Stimulated activated CD8-positive, alpha-beta memory T cell treated with anti-CD3 and anti-CD28 coated beads, Interleukin-15, amount 100 ng/mL, for 24 hours (primary cell): ENCODE results near the gene CST3.
"Not testable (repeated sequence)": the region's sequence is repeated elsewhere in the genome, so short reads cannot be mapped to it uniquely, and the experiment has no call there.

Source experiments
- DNase-seq: peaks from one replicate; pipeline ENCODE4 v3.0.0-alpha.2; 2020; ENCODE audit warnings: low read depth

Gene CST3

GRCh38 chr20:23628402-23629016 is 9.2 kb downstream of the CST3 start:
- DNase-seq: no peak

GRCh38 chr20:23627501-23627900 is 10.3 kb downstream of the CST3 start:
- no peak for DNase-seq

- no peak for DNase-seq
These were observed 11.6 kb downstream of the CST3 start for GRCh38 chr20:23626040-23626620.

GRCh38 chr20:23625236-23625964 is 12.4 kb downstream of the CST3 start:
- no peak for DNase-seq

- no peak for DNase-seq
These were observed 13.4 kb downstream of the CST3 start for GRCh38 chr20:23624324-23624691.

- DNase-seq: no peak
These were observed 14.0 kb downstream of the CST3 start for GRCh38 chr20:23623666-23624323.

GRCh38 chr20:23622839-23623343 is 14.9 kb downstream of the CST3 start:
- DNase-seq: no peak

- not testable (repeated sequence) for DNase-seq
These were observed 15.4 kb downstream of the CST3 start for GRCh38 chr20:23622401-23622800.

- DNase-seq: not testable (repeated sequence)
These were observed 16.9 kb downstream of the CST3 start for GRCh38 chr20:23620670-23621386.

- no peak for DNase-seq
These were observed 23.6 kb downstream of the CST3 start for GRCh38 chr20:23614163-23614562.

- no peak for DNase-seq
These were observed 24.1 kb downstream of the CST3 start for GRCh38 chr20:23613676-23614075.

GRCh38 chr20:23612396-23612795 is 25.4 kb downstream of the CST3 start:
- no peak for DNase-seq

GRCh38 chr20:23609486-23610109 is 28.2 kb downstream of the CST3 start:
- no peak for DNase-seq

GRCh38 chr20:23608251-23608846 is 29.4 kb downstream of the CST3 start:
- DNase-seq: no peak

- DNase-seq: no peak
These were observed 30.1 kb downstream of the CST3 start for GRCh38 chr20:23607497-23608245.

GRCh38 chr20:23606652-23607049 is 31.1 kb downstream of the CST3 start:
- peak; percentile 41 for DNase-seq

GRCh38 chr20:23605867-23606651 is 31.7 kb downstream of the CST3 start, which contains the start of gene CST9:
Gene CST9, minus strand, starts transcription at chr20:23605917. Its CDS starts 53 bp downstream, at chr20:23605864.
- no peak for DNase-seq

GRCh38 chr20:23604306-23604705 is 33.4 kb downstream of the CST3 start:
- no peak for DNase-seq

GRCh38 chr20:23603321-23603720 is 34.4 kb downstream of the CST3 start:
- no peak for DNase-seq

GRCh38 chr20:23602699-23603098 is 35.1 kb downstream of the CST3 start:
- no peak for DNase-seq
